K562 (cell line): ENCODE measurements around the gene ZNF641. TPM values are rescaled to one million over a fixed set of nuclear protein-coding genes. Genes with fewer than 3 reads are reported as not detected.
A peak's percentile ranks its signal among the peaks of the same experiment; 100 is the strongest.

Source experiments
- ATAC-seq: fragments of 200-7000 bp; cut with Tn5 transposase; 3 replicates; pipeline ENCODE4 v1.9.1; 2020; ENCODE audit warnings: moderate library complexity
- BruUV-seq: library from RNA; stranded (reverse); fragments of 400-500 nt; replicated peaks from 2 replicates; lab custom pipeline; 2021; lab: Mats Ljungman, UMichigan
- CTCF ChIA-PET: fragments of 300-600 bp; formaldehyde crosslinking; extraction: SDS; loops from one replicate; lab custom pipeline; 2021; ENCODE audit warnings: low intra/inter-chr PET ratio; lab: Yijun Ruan, JAX
- POLR2A ChIA-PET: fragments of 300-600, 350-650 bp; sonication (Branson Sonifier 250); formaldehyde crosslinking; extraction: SDS; loops from one replicate; lab custom pipeline; 2021; ENCODE audit warnings: antibody characterized with exemption, inconsistent platforms; lab: Yijun Ruan, JAX
- DNase-seq, 4 experiments: peaks; one replicate each; pipeline versions ENCODE4 v3.0.0 to v3.0.0-alpha.2; 2011 to 2018; ENCODE audit warnings: low spot score in 3 of 4, mixed read lengths in 3 of 4; ENCODE audit errors: extremely low read depth in 1 of 4
- FAIRE-seq: peaks from 2 replicates; lab custom pipeline; 2011; peaks lifted over from hg19 to GRCh38; lab: Jason Lieb, UNC
- H2AFZ ChIP-seq: 2 replicates; pipeline ENCODE4 v1.6.0; 2011; ENCODE audit warnings: low read depth, low read length, control low read depth, inconsistent platforms
- H3K27ac ChIP-seq: fragments of 200-600 bp; 3 replicates; pipeline ENCODE4 v1.8.0; 2011; ENCODE audit warnings: low read depth, mild to moderate bottlenecking, control low read depth, inconsistent platforms, low read length, moderate library complexity, mixed read lengths; ENCODE audit errors: extremely low read depth
- H3K27me3 ChIP-seq, 2 experiments: fragments of 300-600 bp in 1 of 2; 2 replicates in 1 of 2; 3 replicates in 1 of 2; pipeline versions ENCODE4 v1.6.0 to v1.8.0; 2011; ENCODE audit warnings: inconsistent platforms in 2 of 2, low read length in 2 of 2, mild to moderate bottlenecking in 1 of 2, mixed read lengths in 1 of 2, moderate library complexity in 1 of 2; ENCODE audit not compliant: control insufficient read depth in 2 of 2, insufficient read depth in 2 of 2
- H3K36me3 ChIP-seq: fragments of 300-600 bp; 3 replicates; pipeline ENCODE4 v1.8.0; 2011; ENCODE audit warnings: mild to moderate bottlenecking, low read length, inconsistent platforms; ENCODE audit not compliant: control insufficient read depth, insufficient read depth
- H3K4me1 ChIP-seq, 2 experiments: fragments of 200-600 bp in 1 of 2; replicated peaks in 1 of 2; 2 replicates in 1 of 2; 3 replicates in 1 of 2; pipeline versions ENCODE4 v1.5.1 to v1.8.0; 2011; ENCODE audit warnings: inconsistent platforms in 2 of 2, low read length in 2 of 2, mild to moderate bottlenecking in 1 of 2, mixed read lengths in 1 of 2, moderate library complexity in 1 of 2; ENCODE audit not compliant: control insufficient read depth in 2 of 2, insufficient read depth in 2 of 2
- H3K4me2 ChIP-seq: 2 replicates; pipeline ENCODE4 v1.6.1; 2011; ENCODE audit warnings: low read length, control low read depth, inconsistent platforms, mixed read lengths; ENCODE audit not compliant: insufficient read depth
- H3K4me3 ChIP-seq: fragments of 200-600 bp; sonication (generic), shearing (Covaris generic); 2 replicates; pipeline ENCODE4 v1.5.1; 2016; ENCODE audit warnings: control low read depth, inconsistent platforms
- H3K79me2 ChIP-seq: fragments of 200-600 bp; 3 replicates; pipeline ENCODE4 v1.8.0; 2011; ENCODE audit warnings: low read length, inconsistent platforms; ENCODE audit not compliant: control insufficient read depth, insufficient read depth
- H3K9ac ChIP-seq, 2 experiments: 2 replicates each; pipeline versions ENCODE4 v1.6.0 to v1.6.1; 2011; ENCODE audit warnings: low read depth in 2 of 2, low read length in 2 of 2, control low read depth in 1 of 2, inconsistent platforms in 1 of 2, mild to moderate bottlenecking in 1 of 2, mixed read lengths in 1 of 2; ENCODE audit not compliant: insufficient read depth in 1 of 2
- H3K9me1 ChIP-seq: one replicate; pipeline ENCODE4 v1.6.0; 2011; ENCODE audit warnings: inconsistent platforms, mild to moderate bottlenecking, low read length, moderate library complexity; ENCODE audit not compliant: control insufficient read depth, insufficient read depth
- H3K9me3 ChIP-seq: replicated peaks from 2 replicates; pipeline ENCODE4 v1.5.1; 2011; ENCODE audit warnings: low read depth, low read length, inconsistent platforms; ENCODE audit not compliant: control insufficient read depth, insufficient read depth
- H4K20me1 ChIP-seq: replicated peaks from 2 replicates; pipeline ENCODE4 v1.6.1; 2011; ENCODE audit warnings: low read length, inconsistent platforms, mixed read lengths; ENCODE audit not compliant: control insufficient read depth, insufficient read depth
- AFF1 ChIP-seq, 2 experiments: fragments of 450-650 bp; IDR thresholded peaks; 2 replicates each; pipeline ENCODE4 v1.6.1; 2018; ENCODE audit warnings: mild to moderate bottlenecking in 2 of 2, low read depth in 1 of 2; ENCODE audit not compliant: partially characterized antibody in 2 of 2
- ATF2 ChIP-seq: sonication (generic); formaldehyde crosslinking; IDR thresholded peaks from 2 replicates; pipeline ENCODE4 v1.8.1; 2022; ENCODE audit warnings: missing genetic modification reagents
- CHAMP1 ChIP-seq: fragments of 450-650 bp; IDR thresholded peaks from 2 replicates; pipeline ENCODE4 v1.6.1; 2016; ENCODE audit warnings: mild to moderate bottlenecking
- CHD4 ChIP-seq: fragments of 200-600 bp; sonication (generic); IDR thresholded peaks from 3 replicates; pipeline ENCODE4 v1.6.1; 2012; ENCODE audit warnings: low read depth, mild to moderate bottlenecking, mixed read lengths, low read length, inconsistent platforms; ENCODE audit not compliant: insufficient read depth, insufficient replicate concordance, poor library complexity, severe bottlenecking
- FOXA1 ChIP-seq: fragments of 450-650 bp; IDR thresholded peaks from 2 replicates; pipeline ENCODE4 v1.6.1; 2016; ENCODE audit warnings: mild to moderate bottlenecking, borderline replicate concordance
- HDAC6 ChIP-seq: IDR thresholded peaks from 2 replicates; pipeline ENCODE4 v1.6.1; 2012; ENCODE audit warnings: low read depth, mild to moderate bottlenecking, control low read depth, inconsistent platforms, low read length, moderate library complexity
- HDGF ChIP-seq: fragments of 450-650 bp; IDR thresholded peaks from 2 replicates; pipeline ENCODE4 v1.6.1; 2016
- IRF1 ChIP-seq: sonication (generic); formaldehyde crosslinking; IDR thresholded peaks from 2 replicates; pipeline ENCODE4 v1.8.0; 2022; ENCODE audit warnings: missing genetic modification reagents, mild to moderate bottlenecking, borderline replicate concordance
- NCOA4 ChIP-seq: fragments of 450-650 bp; IDR thresholded peaks from 2 replicates; pipeline ENCODE4 v1.6.1; 2018; ENCODE audit warnings: mild to moderate bottlenecking; ENCODE audit not compliant: partially characterized antibody
- TGIF2 ChIP-seq: sonication (generic); formaldehyde crosslinking; IDR thresholded peaks from 2 replicates; pipeline ENCODE4 v1.8.1; 2022; ENCODE audit warnings: mild to moderate bottlenecking, missing genetic modification reagents, moderate library complexity
- ZNF134 ChIP-seq: fragments of 250-450 bp; sonication (Bioruptor Pico); conservative IDR thresholded peaks from 2 replicates; pipeline ENCODE4 v1.4.0; 2020
- ZNF217 ChIP-seq: sonication (generic); formaldehyde crosslinking; IDR thresholded peaks from 2 replicates; pipeline ENCODE4 v1.8.0; 2022; ENCODE audit warnings: mild to moderate bottlenecking, missing genetic modification reagents
- WGBS: fragments of 100-300 bp; shearing (Covaris generic); methylation state at CpG from one replicate; pipeline ENCODE4 v1.1.6; 2016; ENCODE audit warnings: low coverage, mixed read lengths; ENCODE audit not compliant: insufficient coverage; ENCODE audit errors: missing lambda C conversion rate; 5-methylcytosine and 5-hydroxymethylcytosine counted together
- in situ Hi-C: fragments of 300-500 bp; cut with MboI; formaldehyde crosslinking; loops from 4 replicates; pipeline ENCODE4 v1.15.0; 2018; ENCODE audit warnings: inconsistent platforms, mixed read lengths
- intact Hi-C: fragments of 100-400 bp; cut with micrococcal nuclease; formaldehyde crosslinking; loops from 2 replicates; pipeline ENCODE4 v1.14.2; 2022
- polyA plus RNA-seq, 8 experiments: library from polyadenylated mRNA; depleted of rRNA in 4 of 8; stranded (reverse) in 5 of 8; unstranded in 3 of 8; fragments of >200 nt; fragmentation: Nextera tagmentation in 2 of 8; fragmentation: Illumina TruSeq in 1 of 8; extraction: Ambion mirVana in 2 of 8; extraction: Trizol in 1 of 8; gene quantifications; 2 replicates each; pipeline versions ENCODE4 v1.2.1 to v1.2.3, GENCODE V29; 2011 to 2014; ENCODE audit warnings: inconsistent platforms in 1 of 8, missing spikeins in 1 of 8
- total RNA-seq, 7 experiments: library from RNA; depleted of rRNA in 6 of 7; stranded (reverse); fragments of >200 nt in 6 of 7; fragmentation: Illumina TruSeq in 2 of 7; extraction: Trizol in 2 of 7; gene quantifications; 2 replicates each; pipeline versions ENCODE4 v1.2.1 to v1.2.3, GENCODE V29; 2011 to 2021; ENCODE audit warnings: low replicate concordance in 1 of 7

The ZNF641 gene
- total and polyA plus RNA-seq, 9 of the 15 experiments (the other 6 are each of a cell fraction or from before 2014, with no cell fraction given) = 2.5 to 15.6 (median 9.2) TPM

- intact Hi-C loops = no loop called here
- Histone ChIP-seq H3K79me2 (peaks cover 1% of the 10 kb centered on the region; the same call in 1 of the 3 replicates), H3K27me3 (no peaks in the 10 kb centered on the region), H3K4me3 (no peak overlapping the region), H3K4me1 (peaks cover 0 to 14% of the 10 kb centered on the region in 2 experiments; a peak in 3 of 5 replicates), H3K4me2 (no peak overlapping the region), H3K27ac (no peak overlapping the region), H4K20me1 (no peaks in the 10 kb centered on the region), H2AFZ (no peak overlapping the region), H3K9ac (no peak overlapping the region), H3K36me3 (no peaks in the 10 kb centered on the region)
- ATAC-seq (no peak), FAIRE-seq (peak; percentile 19)
- 41% methylated on average over 6 of the region's 6 CpGs for WGBS
- CTCF ChIA-PET = no interaction called here
- no TSS peak for BruUV-seq
- in situ Hi-C loops = no loop called here
- TF ChIP-seq ZNF217 (CRISPR knock-in tag) (no peak), HDAC6 (no peak), IRF1 (no peak), NCOA4 (no peak), TGIF2 (CRISPR knock-in tag) (no peak), ZNF134 (no peak), CHAMP1 (no peak), CHD4 (no peak), FOXA1 (no peak), HDGF (no peak), AFF1 (IDR thresholded peaks at IDR 0.05; ENCODE audit: low read depth in 1 of 2, partially characterized antibody in 2 of 2) (no peak), ATF2 (no peak)
- TF ChIP-seq, all 486 proteins: peak for 0
- Histone ChIP-seq H3K9me1 (no peaks in the 10 kb centered on the region), H3K9me3 (no peaks in the 10 kb centered on the region)
- peak in 1 of 4 experiments; percentile 1 for DNase-seq
- POLR2A ChIA-PET = interaction anchor here (0.6 kb wide), 1 partner anchor 987 kb away, joined by 3 read pairs; no protein-coding TSS in a partner anchor
Observed at GRCh38 chr12:48356041-48356768, 5.5 kb upstream of the ZNF641 start.
